ELR (cell line): Measurements from ENCODE around the gene OR5K4.
"Not testable (repeated sequence)": the region's sequence is repeated elsewhere in the genome, so short reads cannot be mapped to it uniquely, and the experiment has no call there.

ENCODE experiments used
- DNase-seq: peaks from one replicate; pipeline ENCODE4 v3.0.0-alpha.2; 2015; ENCODE audit warnings: low read depth

The OR5K4 gene

GRCh38 chr3:98371186-98371585, 17.5 kb downstream of the OR5K4 start:
- no peak for DNase-seq

- no peak for DNase-seq
Measured at GRCh38 chr3:98371853-98372252, 18.2 kb downstream of the OR5K4 start.

- no peak for DNase-seq
Measured at GRCh38 chr3:98372445-98372844, 18.8 kb downstream of the OR5K4 start.

- DNase-seq = no peak
Measured at GRCh38 chr3:98376631-98377030, 23.0 kb downstream of the OR5K4 start.

- no peak for DNase-seq
Measured at GRCh38 chr3:98388147-98388546, 34.5 kb downstream of the OR5K4 start.

- DNase-seq = no peak
Measured at GRCh38 chr3:98390366-98390765, 36.7 kb downstream of the OR5K4 start, which contains the start of gene OR5K3. Gene OR5K3 (plus strand): TSS chr3:98390666. CDS start chr3:98390666, 0 bp downstream.

GRCh38 chr3:98395101-98395500, 41.4 kb downstream of the OR5K4 start:
- DNase-seq = no peak

- DNase-seq = not testable (repeated sequence)
Measured at GRCh38 chr3:98396482-98396881, 42.8 kb downstream of the OR5K4 start.

- DNase-seq = no peak
Measured at GRCh38 chr3:98398513-98398912, 44.9 kb downstream of the OR5K4 start.

- no peak for DNase-seq
Measured at GRCh38 chr3:98402507-98402906, 48.9 kb downstream of the OR5K4 start.

GRCh38 chr3:98404010-98404409, 50.4 kb downstream of the OR5K4 start:
- no peak for DNase-seq
